Endometrium (tissue), 2 donors: ENCODE results near the gene TBX18.

ENCODE experiments used
- FAIRE-seq: peaks from 2 replicates; lab custom pipeline; 2012; peaks lifted over from hg19 to GRCh38; lab: Jason Lieb, UNC
- donor health status: control.
- donor health status: control.

Gene TBX18

GRCh38 chr6:84764332-84765049, at the start of gene TBX18:
Gene TBX18, minus strand, starts transcription at chr6:84764598. Its CDS starts 417 bp downstream, at chr6:84764181.
- no peak for FAIRE-seq

GRCh38 chr6:84811351-84811750, 47.0 kb upstream of the TBX18 start:
- no peak for FAIRE-seq

GRCh38 chr6:84809455-84809854, 45.1 kb upstream of the TBX18 start:
- FAIRE-seq, result no peak

GRCh38 chr6:84808491-84809061, 44.2 kb upstream of the TBX18 start:
- no peak for FAIRE-seq

- no peak for FAIRE-seq
These were observed 40.7 kb upstream of the TBX18 start for GRCh38 chr6:84805145-84805544.

- no peak for FAIRE-seq
These were observed 40.3 kb upstream of the TBX18 start for GRCh38 chr6:84804720-84805119.

- no peak for FAIRE-seq
These were observed 36.9 kb upstream of the TBX18 start for GRCh38 chr6:84801250-84801649.

GRCh38 chr6:84798257-84798656, 33.9 kb upstream of the TBX18 start:
- FAIRE-seq, result peak; percentile 41

- no peak for FAIRE-seq
These were observed 31.9 kb upstream of the TBX18 start for GRCh38 chr6:84796343-84796742.

- no peak for FAIRE-seq
These were observed 27.5 kb upstream of the TBX18 start for GRCh38 chr6:84791927-84792326.

GRCh38 chr6:84791233-84791632, 26.8 kb upstream of the TBX18 start:
- no peak for FAIRE-seq

- no peak for FAIRE-seq
These were observed 24.8 kb upstream of the TBX18 start for GRCh38 chr6:84789170-84789569.

GRCh38 chr6:84788689-84789088, 24.3 kb upstream of the TBX18 start:
- no peak for FAIRE-seq

- no peak for FAIRE-seq
These were observed 21.3 kb upstream of the TBX18 start for GRCh38 chr6:84785671-84786070.

- no peak for FAIRE-seq
These were observed 15.5 kb upstream of the TBX18 start for GRCh38 chr6:84779917-84780316.

GRCh38 chr6:84779380-84779779, 15.0 kb upstream of the TBX18 start:
- no peak for FAIRE-seq

- FAIRE-seq, result no peak
These were observed 13.5 kb upstream of the TBX18 start for GRCh38 chr6:84777888-84778287.

- no peak for FAIRE-seq
These were observed 12.0 kb upstream of the TBX18 start for GRCh38 chr6:84776392-84776791.

- FAIRE-seq, result no peak
These were observed 11.4 kb upstream of the TBX18 start for GRCh38 chr6:84775751-84776150.

GRCh38 chr6:84774985-84775284, 10.5 kb upstream of the TBX18 start:
- no peak for FAIRE-seq

GRCh38 chr6:84774157-84774984, 10.0 kb upstream of the TBX18 start:
- FAIRE-seq, result no peak

- FAIRE-seq, result no peak
These were observed 9.2 kb upstream of the TBX18 start for GRCh38 chr6:84773431-84774156.

- FAIRE-seq, result no peak
These were observed 8.7 kb upstream of the TBX18 start for GRCh38 chr6:84773133-84773430.
